Stimulated activated CD8-positive, alpha-beta memory T cell treated with anti-CD3 and anti-CD28 coated beads, Interleukin-4, amount 100 ng/mL, for 48 hours (primary cell): ENCODE measurements around the gene CDCP2.

Source experiments
- DNase-seq: peaks from one replicate; pipeline ENCODE4 v3.0.0-alpha.2; 2020

The CDCP2 gene

DNA sequence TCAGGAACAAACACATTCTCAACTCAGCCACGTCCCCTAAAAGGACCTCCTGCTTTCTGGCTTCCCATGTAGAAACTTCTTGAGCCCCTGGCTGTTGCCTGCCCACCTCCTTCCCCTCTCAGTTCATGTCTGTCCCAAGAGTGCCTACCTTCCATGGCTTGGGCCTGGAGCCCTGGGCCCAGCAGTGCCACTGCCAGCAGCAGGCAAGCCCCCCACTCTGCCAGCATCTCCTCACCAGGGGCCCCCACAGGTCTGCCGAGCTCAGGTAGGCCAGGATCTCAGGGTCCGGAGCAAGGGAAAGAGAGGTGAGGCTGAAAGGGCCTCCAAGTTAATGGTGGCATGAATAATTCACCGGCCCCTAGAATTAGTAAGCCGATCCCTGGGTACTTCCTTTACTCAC lies at the start of gene CDCP2:
Gene CDCP2, minus strand, starts transcription at position 305 of the 400 bp plus-strand sequence. Its CDS starts 78 bp downstream, at position 227.
- DNase-seq = no peak

DNA sequence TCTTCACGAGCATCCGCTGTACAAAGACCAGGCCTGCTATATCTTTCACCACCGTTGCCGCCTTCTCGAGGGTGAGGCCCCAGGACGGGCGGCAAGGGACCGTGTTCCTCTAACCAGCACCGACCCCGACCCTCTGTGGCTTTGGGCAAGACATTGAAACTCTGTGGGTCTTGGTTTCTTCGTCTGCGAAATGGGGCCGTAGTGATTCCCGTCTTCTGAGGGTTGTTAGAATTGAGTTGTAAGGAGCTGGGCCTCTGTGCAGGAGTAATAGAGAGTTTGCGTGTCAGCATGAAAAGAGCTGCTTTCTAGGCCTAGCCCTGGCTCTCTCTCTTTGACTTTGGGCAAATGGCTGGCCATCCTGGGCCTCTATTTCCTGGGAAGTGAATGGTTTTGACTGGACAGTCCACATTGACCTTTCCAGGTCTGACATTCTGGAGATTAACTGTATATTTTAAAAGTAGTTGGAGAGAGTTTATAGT lies 47.8 kb upstream of the CDCP2 start:
- no peak for DNase-seq

DNA sequence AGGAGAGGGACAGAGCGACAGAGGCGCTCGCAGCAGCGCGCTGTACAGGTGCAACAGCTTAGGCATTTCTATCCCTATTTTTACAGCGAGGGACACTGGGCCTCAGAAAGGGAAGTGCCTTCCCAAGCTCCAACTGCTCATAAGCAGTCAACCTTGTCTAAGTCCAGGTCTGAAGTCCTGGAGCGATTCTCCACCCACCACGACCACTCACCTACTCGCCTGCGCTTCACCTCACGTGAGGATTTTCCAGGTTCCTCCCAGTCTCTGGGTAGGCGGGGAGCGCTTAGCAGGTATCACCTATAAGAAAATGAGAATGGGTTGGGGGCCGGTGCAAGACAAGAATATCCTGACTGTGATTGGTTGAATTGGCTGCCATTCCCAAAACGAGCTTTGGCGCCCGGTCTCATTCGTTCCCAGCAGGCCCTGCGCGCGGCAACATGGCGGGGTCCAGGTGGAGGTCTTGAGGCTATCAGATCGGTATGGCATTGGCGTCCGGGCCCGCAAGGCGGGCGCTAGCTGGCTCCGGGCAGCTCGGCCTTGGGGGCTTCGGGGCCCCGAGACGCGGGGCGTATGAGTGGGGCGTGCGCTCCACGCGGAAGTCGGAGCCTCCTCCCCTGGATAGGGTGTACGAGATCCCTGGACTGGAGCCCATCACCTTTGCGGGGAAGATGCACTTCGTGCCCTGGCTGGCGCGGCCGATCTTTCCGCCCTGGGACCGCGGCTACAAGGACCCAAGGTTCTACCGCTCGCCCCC lies 47.1 kb upstream of the CDCP2 start, which contains the start of the genes CYB5RL and MRPL37:
Gene CYB5RL, minus strand, starts transcription at position 266 of the 754 bp plus-strand sequence. CDS start 4,414 bp downstream, outside the sequence.
Gene MRPL37, plus strand, starts transcription at position 403 of the 754 bp plus-strand sequence. Its CDS starts 77 bp downstream, at position 480.
- DNase-seq = peak; percentile 92

DNA sequence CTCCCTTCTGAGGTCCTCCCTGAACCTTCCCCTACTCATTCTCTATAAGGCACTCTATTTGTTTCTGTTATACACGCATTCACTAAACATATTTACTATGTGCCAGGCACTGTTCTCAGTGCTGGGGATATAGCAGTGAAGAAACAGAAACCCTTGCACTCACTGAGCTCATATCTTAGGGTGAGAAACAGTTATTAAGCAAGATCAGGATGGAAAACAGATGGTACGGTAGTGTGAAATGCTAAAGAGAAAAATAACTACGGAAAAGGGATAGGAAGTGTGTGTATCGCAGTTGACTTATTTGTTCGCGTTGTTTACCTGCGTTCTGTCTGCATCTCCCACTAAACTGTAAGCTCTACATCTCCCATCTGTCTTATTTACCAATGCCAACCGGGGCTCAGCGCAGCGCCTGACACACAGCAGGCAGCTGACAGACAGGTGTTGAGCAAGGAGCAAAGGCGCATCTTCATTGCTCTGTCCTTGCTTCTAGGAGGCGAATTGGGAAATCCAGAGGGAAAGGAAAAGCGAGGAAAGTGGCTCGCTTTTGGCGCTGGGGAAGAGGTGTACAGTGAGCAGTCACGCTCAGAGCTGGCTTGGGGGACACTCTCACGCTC lies 46.5 kb upstream of the CDCP2 start:
- no peak for DNase-seq

DNA sequence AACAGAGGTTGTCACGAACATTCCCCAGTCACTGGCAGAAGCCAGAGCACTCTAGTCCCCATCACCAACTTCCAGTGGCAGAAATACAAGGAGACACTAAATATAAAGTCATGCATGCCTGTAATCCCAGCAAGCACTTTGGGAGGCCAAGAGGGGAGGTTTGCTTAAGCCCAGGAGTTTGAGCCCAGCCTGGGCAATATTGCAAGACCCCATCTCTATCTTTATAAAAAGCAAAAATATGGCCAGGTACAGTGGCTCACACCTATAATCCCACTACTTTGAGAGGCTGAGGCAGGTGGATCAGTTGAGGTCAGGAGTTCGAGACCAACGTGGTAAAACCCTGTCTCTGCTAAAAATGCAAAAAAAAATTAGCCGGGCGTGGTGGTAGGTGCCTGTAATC lies 40.7 kb upstream of the CDCP2 start:
- DNase-seq = no peak

DNA sequence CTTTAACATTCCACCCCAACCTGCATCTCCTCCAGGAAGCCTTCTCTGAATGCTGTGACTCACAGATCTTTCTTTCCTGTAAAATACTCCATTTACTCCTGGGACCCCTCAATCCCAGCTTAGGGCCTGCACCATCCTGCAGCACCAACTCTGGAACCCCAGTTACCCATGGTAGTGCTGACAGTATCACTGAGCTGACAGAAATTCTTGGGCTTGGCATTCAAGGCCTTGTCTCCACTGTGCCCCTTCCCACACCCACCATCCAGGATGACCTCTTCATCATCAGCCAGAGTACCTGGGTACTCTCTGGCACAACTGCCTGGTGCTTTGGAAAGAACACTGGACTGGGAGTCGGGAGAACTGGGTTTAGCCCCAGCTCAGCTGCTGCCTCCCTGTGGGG lies 38.7 kb upstream of the CDCP2 start:
- DNase-seq = no peak

DNA sequence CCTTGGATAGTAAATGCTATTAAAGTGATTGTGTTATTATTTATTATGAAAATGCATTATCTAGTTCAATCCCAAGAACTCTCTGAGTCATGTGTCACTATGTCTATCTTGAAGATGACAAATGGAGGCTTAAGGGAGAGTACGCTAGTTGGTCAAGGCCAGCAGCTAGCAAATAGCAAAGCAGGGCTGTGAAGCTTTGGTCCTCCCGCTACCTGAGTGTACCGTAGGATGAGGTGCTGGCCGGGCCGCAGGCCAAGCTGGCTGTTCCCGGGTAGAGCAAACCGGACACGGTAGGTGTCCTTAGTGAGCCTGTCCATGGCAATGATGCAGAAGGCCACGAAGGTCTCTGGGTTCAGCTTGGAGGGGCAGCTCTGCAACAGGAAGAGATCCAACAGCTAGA lies 37.7 kb upstream of the CDCP2 start:
- no peak for DNase-seq

DNA sequence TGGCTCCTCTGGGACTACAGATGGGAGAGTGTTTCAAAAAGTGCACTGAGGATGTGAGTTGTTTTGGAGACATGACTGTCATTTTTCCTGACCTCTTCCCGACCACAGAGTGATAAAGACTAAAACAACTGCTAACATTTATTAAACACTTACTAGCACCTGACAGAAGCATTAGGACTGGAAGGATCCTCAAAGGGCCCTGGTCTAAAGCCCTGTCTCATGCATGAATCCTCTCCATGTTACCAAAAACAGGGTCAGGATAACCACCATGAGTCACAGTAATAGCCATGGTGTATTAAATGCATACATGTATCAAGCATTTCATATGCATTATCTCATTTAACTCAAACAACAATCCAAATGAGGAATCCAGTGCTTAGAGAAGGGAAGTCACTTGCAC lies 35.5 kb upstream of the CDCP2 start:
- DNase-seq = no peak

DNA sequence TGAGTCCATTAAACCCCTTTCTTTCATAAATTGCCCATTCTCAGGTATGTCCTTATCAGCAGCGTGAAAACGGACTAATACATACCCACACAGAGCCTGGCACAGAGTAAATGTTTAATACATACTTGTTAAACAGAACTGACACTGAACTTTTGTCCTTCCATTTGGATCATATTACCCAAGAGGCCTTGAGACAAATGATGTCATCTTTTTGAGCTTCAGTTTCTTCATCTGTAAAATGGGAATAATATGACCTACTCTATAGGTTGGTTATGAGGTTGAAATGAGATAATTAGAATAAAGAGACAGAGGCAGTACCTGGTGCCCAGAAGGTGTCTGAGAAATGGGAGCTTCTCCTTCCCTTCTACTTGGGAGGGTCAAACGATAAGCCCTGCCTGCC lies 33.3 kb upstream of the CDCP2 start:
- DNase-seq = no peak

DNA sequence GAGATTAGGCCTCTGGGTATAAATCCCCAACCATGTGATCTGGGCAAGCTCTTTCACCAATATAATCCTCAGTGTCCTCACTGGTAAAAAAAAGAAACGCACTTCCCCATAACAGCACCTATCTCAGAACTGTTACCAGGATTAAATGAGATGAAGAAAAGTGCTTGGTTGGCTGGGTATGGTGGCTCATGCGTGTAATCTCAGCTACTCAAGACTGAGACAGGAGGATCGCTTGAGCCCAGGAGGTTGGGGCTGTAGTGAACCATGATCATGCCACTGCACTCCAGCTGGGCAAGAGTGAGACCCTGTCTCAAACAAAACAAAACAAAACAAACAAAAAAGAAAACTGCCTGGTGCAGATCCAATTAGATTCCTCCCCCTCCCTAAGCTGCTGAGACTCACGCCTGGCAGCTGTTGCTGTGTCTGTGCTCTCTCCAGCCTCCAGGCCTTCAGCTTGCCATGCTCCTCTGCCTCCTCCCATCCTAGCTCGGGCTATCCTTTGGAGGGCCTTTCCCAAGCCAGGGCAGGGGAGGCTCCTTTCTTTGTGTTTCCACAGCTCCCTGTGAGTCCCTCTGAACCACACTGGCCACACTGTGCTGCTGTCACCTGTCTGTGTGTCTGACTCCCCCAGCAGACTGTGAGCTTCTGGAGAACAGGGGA lies 28.0 kb upstream of the CDCP2 start:
- DNase-seq = no peak

DNA sequence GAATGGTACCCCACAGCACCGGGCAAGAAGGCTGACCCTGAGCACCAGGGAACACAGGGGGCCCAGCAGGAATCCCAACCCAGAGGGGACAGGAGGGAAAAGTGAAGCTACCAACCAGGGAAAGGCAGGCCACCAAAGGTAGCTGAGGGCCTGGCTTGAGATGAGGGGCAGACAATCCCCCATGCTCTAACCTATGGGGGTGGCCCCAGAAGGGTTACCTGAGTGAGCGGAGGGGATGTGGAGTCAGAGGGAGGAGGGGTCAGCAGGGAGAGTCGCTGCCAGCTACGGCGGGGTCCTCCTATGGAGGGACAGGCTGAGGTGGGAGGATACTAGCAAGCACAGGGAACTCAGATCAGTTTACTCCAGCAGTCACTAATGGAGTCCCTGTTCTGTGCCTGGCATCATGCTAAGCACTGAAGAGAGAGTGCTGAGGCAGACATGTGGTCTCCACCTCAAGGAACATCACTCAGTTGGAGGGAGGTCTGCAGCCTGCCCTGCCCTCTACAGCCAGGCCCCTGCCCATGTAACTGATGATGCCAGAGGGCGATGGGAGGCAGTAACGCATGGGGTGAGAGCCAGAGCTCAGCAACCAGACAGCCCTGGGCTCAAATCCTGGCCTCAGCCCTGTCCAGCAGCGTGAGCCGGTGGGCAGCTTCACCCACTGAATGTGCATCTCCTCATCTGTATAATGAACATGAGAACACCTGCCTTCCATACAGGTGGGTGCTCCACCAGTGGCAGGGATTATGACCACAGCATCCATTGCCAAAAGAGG lies 25.7 kb upstream of the CDCP2 start:
- DNase-seq = no peak

DNA sequence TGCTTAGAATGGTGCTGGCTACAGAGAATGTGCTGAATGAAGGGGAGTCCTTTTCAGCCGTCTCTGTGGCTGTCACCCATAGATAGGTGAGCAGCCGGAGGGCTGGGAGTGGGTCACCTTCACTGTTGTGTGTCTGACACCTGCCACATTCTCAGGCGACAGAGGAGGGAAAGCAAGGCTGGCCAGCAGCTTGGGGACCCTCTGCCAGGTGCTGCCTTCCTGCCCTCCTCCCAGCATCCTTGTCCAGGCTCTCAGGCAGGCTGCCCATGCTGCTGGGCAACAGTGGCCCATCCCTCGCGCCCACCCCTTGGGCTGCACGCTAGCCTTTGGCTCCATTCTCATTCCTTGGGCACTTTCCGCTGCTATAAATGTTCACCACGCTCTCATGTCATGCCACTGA lies 24.9 kb upstream of the CDCP2 start:
- DNase-seq = no peak

DNA sequence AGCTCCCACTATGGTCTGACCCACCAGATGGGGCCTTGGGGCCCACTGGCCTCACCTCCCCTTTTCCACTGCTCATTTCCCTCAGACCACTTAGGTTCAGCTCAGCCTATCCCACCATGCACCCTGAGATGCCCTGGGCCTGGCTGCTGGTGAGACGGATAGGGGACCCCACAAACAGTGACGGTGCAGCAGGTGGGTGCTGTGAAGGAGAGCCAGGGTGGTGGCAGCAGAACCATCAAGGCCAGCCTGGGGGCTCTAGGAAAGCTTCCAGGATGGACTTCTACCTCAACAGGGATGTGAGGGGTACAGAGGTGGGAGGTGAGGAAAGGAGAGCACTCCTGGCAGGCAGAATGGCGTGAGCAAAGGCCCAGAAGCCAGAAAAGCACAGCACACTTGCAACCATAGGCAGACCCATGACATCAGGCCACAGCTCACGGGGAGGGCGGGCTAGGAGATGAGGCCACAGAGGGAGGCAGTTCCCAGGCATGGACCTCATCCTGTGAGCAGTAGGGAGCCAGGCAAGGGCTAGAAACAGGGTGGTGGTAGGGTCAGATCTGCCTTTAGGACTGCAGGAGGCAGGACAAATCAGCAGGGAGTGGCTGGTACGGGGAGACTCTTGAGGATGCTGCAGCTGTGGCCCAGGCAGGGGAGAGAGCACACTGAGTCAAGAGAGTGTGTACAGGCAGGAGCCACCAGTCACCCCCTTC lies 24.0 kb upstream of the CDCP2 start:
- no peak for DNase-seq

DNA sequence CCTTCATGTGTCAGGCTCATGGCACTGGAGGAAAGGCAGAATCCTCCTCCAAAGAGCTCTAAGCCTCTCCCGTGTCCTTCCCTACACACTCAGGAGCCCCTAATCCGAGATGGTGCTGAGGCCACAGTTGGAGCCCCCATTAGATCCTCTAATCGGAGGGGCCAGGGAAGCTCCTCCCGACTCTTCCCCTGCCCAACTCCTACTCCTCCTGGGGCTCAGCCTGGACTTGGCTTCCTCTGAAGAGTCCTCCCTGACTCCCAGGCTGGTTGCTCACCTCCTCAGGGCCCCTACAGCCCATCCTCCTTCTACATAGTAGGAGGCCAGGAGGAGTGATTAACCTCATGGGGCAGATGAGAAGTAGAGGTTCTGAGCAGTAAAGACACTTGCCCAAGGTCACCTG lies 21.3 kb upstream of the CDCP2 start:
- no peak for DNase-seq

DNA sequence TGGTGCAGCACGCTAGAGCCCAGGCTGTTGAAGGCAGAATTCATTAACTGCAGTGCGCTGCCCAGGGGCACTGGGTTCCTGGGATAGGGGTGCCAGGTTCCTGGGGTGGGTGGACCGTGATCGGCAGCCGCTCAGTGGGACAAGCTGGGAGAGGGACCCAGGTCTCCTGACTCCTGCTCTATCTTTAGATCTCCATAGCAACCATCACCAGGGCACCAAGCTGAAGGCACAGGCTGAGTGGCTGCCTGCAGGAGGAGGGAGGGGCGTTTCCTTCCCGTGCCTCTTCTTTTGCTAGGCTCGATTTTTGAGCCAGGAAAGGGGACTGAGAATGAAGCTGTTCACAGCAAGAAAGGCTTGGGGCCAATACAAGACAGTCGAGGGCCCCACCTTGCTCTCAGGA lies 20.9 kb upstream of the CDCP2 start:
- no peak for DNase-seq

DNA sequence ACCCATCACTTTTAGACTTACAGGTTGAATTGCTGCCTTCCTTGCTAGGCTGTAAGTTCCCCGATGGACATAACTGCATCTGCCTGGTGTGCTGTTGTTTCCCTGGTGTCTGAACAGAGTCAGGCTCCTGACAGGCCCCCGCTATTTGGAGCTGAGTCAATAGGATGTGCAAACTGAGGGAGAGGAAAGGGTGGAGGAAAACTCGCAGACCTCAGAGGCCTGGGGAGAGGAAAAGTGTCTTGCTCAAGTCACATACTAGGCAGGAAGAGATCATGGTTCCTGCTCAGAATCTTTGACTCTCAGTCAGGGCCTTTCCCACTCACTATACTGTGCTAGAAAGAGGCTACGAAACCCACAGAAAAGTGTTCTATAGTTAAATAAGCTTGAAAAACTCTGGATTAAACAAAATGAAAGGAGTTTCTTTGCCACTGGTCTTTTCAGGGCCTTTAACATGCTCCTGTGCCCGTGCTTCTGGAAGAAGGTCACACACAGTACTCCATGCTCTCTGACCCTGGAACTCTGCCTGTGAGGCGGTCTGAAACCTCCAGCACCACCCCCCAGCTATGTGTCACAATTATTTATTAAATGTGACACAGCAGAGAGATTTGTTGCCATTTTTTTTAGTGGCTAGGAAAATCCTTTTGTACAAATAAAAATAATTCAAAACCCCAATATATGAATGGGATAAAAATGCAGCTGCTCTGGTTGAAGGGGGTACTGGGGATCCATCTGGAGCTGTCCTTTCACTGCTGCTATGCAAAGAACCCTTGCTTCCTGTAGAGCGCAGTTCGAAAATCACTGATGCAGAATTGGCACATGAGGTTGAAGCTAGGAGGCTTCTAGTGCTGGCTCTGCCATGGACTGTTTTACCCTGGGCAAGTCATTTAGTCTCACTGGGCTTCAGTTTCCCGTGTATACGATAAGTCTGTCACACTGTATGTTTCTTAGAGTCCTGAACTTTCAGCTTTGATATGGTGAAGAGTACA lies 20.1 kb upstream of the CDCP2 start:
- no peak for DNase-seq

DNA sequence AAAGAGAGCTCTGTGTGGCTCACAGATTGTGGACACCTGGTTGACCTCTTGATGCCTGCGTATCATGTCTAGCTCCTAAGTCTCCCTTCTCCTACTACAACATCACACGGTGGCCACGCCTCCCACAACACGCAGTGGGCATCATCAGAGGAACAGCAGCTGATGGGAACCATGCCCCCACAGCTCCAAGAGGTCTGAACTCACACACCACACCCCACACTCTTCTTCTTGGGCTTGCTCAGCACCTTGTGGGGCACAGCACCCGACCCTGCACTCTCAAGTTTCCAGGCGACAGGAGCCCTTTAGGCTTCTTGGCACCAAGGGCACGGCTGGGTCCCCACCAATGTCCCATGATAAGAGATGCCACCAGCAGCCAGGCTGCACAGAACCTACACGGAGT lies 18.8 kb upstream of the CDCP2 start:
- no peak for DNase-seq

DNA sequence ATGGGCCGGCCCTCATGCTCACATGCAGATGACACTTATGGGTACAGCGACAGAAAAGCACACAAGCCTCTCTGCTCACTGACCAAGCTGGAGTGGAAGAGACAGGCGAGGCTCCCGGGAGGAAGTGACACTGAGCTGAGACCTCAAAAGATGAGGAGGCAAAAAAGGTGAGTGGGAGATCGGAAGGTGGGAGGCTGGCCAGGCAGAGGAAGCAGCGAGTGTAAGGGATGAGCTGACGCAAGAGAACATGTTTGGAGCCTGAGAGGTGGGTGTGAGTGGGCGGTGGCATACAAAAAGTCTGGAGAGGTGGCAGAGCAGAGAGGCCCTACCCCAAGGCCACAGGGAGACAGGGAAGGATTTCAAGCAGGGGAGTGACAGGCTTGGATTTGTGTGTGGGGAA lies 18.2 kb upstream of the CDCP2 start:
- no peak for DNase-seq

DNA sequence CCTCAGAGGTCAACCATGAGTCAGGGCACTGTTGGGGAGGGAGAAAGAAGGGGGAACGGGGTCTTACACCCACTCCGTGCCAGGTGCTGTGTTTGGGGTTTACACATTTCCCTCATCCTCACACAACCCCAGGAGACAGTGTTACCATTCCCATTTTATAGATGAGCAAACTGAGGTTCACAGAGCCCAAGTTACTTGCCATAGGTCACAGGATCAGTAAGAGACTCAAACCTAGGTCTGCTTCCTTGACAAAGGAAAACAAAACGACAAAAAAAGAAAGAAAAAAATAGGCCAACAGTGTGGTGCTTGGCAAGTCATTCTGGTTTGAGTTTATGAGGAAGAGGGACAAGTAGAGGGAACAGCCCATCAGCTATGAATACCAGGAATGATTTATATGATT lies 16.3 kb upstream of the CDCP2 start:
- DNase-seq = no peak

DNA sequence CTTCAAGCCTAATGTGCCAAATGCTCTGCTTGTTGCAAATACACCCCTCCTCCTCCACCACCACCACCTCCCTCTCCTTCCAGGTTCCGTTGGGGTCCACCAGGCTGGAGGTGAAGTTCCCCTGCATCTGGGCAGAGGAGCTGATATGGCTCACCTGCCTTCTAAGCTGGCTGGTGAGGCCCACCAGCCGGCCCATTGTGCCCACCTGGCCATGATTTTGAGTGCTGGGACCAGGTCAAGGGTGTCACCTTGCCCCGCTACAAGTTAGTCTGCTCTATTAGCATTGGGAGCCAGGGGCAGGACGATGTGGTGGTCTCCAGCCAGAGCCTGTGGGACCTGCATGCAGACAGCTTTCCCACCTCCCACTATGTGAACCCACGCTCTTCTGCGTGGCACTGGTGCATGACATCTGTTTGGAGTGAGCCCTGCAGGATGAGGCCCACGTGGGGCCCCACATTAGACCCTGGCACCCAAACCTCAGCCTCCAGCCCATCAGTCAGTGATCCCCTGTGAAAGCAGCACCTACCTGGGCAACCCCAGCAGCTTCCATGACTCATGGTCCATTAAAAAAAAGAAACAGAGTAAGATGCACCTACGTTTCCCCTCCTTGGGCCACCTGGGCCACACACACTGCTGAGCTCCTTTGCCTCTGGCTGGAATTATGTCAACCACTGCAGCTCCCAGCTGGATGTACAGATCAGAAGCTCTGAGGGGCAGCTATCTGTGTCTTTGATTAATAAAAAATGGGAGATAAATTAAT lies 15.6 kb upstream of the CDCP2 start:
- no peak for DNase-seq
